GM18907 (cell line): ENCODE data around the gene RCVRN.

Source experiments
- ATAC-seq: cut with Tn5 transposase; IDR thresholded peaks from one replicate; pipeline ENCODE4 v1.9.1; 2021; ENCODE audit warnings: mild to moderate bottlenecking, moderate library complexity; ENCODE audit not compliant: unreplicated experiment

The RCVRN gene

DNA sequence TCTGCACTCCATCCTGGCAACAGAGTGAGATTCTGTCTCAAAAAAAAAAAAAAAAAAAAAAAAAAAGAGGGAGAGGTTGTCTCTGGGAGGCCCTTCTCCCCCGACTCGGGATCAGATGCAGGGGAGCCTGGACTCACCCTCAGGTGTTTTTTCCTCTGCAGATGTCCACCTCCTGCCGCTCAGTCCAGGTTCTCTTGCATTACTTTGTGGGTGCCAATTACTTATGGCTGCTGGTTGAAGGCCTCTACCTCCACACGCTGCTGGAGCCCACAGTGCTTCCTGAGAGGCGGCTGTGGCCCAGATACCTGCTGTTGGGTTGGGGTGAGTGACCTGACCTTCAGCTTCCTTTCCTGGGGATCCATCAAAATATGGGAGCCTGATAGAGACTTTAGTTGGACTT lies 45.3 kb downstream of the RCVRN start:
- ATAC-seq = no peak

GRCh38 chr17:9855036-9855435 lies 50.0 kb downstream of the RCVRN start:
- no peak for ATAC-seq

DNA sequence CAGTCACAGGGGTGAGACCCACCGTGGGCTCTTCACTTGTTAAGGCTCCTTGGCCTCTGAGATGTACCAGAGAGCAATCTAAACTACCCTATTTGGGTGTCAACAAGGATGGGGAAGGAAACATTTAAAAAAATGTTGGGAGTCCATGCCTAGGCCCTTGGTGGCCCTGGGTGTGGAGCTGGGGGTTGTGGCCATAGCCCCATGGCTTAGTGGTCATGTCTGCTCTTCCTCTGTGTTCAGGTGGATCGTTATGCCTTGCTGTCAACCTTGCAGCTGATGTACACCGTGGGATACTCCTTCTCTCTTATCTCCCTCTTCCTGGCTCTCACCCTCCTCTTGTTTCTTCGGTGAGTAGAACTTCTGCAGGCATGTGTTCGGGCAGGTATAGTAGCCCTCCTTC lies 50.8 kb downstream of the RCVRN start:
- ATAC-seq = no peak

DNA sequence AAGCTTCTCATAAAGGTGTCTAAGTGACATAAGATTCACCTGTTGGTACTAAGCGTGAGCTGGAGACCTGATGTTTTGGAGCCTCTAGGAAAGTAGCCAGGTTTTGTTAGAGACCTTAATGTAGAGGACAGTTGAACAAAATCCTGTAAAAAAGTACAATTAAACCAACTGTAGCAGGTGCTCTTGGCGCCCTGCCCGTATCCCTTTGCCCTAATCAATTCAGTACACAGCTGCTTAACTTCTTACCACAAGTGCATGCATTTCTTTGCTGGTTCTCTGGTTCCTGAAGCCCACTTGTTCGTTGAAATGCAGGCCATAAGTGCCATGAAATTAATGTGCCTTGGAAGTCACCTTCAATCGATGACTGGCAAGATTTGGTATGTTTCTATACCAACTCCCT lies 54.9 kb downstream of the RCVRN start:
- no peak for ATAC-seq
